NCI-H446 (cell line): ENCODE measurements around the gene R3HDM1.
"Not testable (repeated sequence)": the region's sequence is repeated elsewhere in the genome, so short reads cannot be mapped to it uniquely, and the experiment has no call there.

Experiments
- DNase-seq, 2 experiments: peaks; one replicate each; lab custom pipeline; 2025; lab: John Stamatoyannopoulos, UW

Gene R3HDM1

GRCh38 chr2:135573620-135574019 is 42.3 kb downstream of the R3HDM1 start:
- no peak for DNase-seq

DNA sequence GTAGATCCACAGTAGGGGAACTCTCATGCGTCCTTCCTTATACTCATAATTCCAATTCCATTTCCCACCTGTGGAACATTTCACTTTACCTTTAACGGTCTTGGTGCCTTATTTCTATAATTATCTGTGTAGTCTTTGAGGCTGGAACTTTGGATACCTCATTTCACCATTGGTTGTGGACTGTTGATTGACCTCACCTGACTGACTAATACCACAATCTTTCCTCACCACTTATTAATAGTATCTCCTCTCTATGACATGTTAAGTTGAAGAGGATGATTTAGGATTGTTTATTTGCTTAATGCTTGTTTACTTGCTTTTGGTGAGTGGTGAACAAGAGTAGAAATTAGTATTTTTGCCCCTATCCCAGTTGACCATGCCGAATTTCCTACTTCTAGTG is 50.0 kb downstream of the R3HDM1 start:
- DNase-seq, result no peak

DNA sequence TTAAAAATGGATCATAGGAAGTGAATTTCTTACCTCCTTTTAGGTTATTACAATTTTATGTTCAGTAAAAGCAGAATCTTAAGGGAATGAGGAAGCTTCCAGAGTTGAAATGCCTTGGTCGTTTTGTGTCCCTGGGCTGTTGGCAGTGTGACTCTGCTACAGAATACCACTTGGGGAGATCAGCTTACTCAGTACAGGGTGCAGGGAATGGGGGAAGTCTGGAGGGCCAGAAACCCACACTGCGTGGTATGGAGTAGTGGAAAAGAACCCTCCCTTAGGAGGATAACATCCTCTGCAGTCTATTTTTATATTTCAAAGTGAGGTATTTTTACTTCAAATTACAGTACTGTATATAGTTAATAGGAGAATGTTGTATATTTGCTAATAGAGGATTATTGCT is 51.1 kb downstream of the R3HDM1 start:
- DNase-seq, result no peak

GRCh38 chr2:135585586-135585985 is 54.3 kb downstream of the R3HDM1 start:
- DNase-seq, result no peak

DNA sequence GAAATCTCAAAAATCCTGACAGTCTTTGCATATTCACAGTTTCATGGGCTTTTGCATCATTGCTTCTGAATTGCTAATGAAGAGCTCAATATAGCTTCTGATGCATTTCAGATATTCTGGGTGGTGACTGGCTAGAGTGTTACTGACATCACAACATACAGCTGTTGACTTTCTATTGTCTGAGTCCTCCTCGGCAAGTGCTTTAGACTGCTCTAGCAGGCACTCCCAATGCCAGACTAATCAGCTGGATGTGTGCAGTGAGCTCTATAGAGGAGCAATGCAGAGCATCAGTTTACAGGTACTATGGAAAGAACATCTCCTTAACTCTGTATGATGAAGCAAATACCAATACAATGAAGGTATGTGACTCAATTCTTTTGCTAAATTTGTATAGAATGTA is 54.9 kb downstream of the R3HDM1 start:
- DNase-seq, result no peak

GRCh38 chr2:135587958-135588357 is 56.7 kb downstream of the R3HDM1 start:
- no peak for DNase-seq

GRCh38 chr2:135590619-135591260 is 59.5 kb downstream of the R3HDM1 start:
- DNase-seq, result no peak

DNA sequence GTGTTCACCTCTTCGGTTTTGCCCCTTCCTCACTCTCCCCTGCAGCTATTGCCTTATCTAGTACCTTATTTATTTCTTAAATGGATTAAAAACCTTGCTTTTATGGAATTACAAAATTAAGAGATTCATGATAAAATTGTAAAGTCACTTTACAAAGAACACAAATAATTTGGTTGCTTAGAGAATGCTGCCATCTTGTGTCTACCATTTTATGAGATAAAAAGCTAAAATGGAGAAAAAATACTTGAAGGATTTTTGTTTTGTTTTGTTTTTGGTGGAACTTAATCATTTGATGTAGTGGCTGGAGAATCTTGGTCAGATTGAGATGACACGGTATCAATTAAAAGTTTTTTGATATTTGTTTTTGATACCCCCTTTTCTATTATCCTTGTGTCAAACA is 69.6 kb downstream of the R3HDM1 start:
- DNase-seq, result no peak

GRCh38 chr2:135603543-135603942 is 72.3 kb downstream of the R3HDM1 start:
- DNase-seq, result no peak

DNA sequence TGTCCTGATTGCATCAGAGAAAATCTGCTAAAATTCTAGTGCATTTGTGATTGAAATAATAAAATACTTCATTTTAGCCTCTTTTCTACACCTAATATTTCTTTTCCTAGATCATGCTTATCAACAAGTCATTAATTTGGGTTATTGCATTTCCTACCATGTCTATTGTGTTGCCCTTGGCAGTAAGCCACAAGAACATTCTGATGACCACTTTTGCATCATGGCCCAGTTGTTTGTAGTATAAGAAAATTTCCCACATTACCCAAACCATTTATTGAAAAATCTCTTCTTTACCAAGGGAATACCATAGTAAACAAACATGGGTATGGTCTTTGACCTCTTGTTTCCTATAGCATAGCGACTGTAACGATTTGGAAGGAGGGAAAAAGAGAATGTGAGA is 76.3 kb downstream of the R3HDM1 start:
- DNase-seq, result no peak

DNA sequence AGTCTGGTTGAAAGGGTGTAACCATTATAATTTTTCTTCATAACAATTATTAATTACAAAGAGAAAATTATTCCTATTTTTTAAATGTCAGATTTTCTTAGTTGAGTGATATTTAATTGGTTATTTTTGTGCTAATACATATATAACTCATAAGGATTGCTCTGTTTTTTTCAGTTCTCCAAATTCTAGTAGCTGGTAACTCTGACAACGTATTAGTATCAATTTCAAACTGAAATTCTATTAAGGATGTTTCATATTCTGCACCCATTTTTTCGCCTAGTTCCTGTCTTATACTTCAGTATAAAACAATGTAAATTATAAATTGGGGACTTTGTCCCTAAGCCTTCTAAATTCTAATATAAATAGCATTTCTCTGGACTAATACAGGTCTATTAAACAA is 81.0 kb downstream of the R3HDM1 start:
- DNase-seq, result no peak

DNA sequence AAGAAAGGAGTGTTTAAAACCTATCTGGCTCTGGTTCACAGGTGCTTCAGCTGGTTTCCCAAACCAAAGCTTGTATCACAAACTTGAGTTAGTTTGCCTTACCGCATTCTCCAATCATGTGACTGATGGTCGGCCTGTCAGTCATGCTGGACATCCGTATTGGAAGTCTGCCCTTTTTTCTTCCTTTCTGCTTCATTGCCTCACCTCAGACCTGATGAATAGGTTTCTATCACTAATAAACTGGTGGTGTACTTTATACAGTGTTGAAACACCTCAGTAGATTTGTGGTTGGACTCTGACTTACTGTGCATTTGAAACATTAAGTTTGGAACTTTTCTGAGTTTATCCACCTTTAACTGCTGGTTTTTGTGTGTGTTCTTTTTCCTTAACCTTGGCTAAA is 84.1 kb downstream of the R3HDM1 start:
- no peak for DNase-seq

- DNase-seq, result no peak
Observed at GRCh38 chr2:135617501-135618015, 86.3 kb downstream of the R3HDM1 start.

- no peak for DNase-seq
Observed at GRCh38 chr2:135620198-135620597, 88.9 kb downstream of the R3HDM1 start.

DNA sequence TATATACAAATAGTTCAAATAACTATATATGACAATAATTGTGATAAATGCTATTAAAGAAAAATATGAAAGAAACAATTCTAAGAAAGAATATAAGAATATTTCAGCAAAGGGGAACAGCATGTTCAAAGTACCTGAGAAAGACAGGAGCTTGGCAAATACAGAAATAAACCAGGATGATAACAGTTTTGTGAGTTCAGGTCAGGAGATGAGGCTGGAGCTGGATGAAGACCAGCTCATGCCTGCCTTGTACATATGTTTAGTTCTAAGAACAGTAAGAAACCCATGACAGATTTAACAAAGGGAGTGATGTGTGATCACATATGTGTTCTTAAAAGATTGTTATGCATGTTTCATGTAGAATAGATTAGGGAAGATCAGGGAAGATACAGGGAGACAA is 98.2 kb downstream of the R3HDM1 start:
- DNase-seq, result no peak

GRCh38 chr2:135630034-135630433 is 98.8 kb downstream of the R3HDM1 start:
- not testable (repeated sequence) for DNase-seq

DNA sequence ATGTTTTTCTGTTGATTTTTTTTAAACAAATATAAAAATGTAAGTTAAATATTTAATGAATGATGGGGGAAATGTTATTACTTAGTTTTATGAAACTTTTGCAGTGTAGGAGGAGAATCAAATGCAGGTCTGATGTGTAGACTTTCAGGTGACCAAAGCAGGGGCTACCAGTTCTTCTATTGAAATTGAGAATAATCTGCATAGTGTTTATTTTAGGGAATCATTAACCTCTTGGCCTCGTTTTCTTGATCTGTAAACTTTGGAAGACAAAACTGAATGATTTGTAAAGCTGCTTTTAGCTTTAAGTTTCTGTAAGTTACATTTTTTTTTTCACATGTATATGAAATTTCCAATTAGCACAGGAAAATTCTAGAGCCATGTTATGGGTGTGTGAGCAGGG is 99.2 kb downstream of the R3HDM1 start:
- DNase-seq, result no peak

- no peak for DNase-seq
Observed at GRCh38 chr2:135633582-135633981, 102.3 kb downstream of the R3HDM1 start.

DNA sequence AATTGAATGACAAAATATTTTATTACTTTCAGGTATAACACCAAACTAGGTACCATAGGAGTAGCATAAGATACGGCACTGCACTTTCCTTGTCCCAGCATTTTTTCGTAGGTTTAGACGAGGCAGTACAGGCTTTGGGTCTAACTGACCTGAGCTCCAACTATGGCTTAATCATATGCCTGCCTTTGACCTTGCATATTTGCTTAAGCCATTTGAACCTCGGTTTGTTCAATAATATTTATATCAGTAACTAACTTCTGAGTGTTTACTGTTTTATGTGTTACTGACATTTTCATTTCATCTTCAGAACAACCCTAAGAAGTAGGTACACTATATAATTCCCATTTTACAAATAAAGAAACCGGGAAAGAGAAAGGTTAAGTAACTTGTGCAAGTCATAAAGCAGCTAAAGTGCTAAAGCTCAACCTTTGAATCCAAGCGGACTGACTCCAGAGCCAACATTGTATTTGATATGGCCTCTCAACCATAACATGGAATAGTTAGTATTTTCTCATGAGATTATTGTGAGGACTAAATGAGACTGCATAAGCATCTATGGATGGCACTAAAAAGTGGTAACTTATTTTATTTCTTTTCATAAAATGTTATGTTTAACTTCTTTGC is 104.0 kb downstream of the R3HDM1 start:
- no peak for DNase-seq

DNA sequence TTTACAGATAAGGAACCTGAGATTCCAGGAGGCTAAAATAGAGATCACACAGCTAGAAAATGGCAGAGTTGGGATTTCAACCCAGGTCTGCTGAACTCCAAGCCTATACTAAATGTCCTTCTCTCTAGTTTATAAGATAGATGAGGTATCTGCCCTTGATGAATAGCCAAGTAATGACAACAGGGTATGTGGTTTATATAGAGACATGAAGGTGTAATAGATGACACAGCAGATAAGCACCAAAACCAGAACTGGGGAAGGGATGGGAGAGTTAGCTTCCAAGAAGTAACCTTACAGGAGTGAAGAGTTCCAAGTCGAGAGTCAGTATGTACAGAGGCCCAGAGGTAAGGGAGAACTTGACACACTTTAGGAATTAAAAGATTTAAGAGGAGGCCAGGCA is 105.7 kb downstream of the R3HDM1 start:
- DNase-seq, result no peak

- DNase-seq, result no peak
Observed at GRCh38 chr2:135637456-135638087, 106.3 kb downstream of the R3HDM1 start.

DNA sequence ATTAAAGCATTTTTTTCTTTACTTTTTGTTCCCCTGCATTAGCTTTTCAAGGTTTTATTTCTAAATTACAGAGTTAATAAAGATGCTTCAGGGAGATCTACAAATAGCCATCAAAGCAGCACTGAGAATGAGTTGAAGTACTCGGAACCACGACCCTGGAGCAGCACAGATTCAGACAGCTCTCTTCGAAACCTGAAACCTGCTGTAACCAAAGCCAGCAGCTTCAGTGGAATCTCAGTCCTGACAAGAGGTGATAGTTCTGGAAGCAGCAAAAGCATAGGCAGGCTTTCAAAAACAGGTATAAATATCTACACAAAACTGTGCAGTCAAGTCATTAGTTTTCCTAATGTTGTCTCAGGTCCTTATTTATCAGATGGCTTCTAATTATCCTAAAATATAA is 107.5 kb downstream of the R3HDM1 start:
- DNase-seq, result no peak
